Activated CD8-positive, alpha-beta memory T cell treated with anti-CD3 and anti-CD28 coated beads for 24 hours (primary cell): ENCODE measurements around the gene CAMK2G.
"Not testable (repeated sequence)": the region's sequence is repeated elsewhere in the genome, so short reads cannot be mapped to it uniquely, and the experiment has no call there.

Experiments
- DNase-seq: peaks from one replicate; pipeline ENCODE4 v3.0.0-alpha.2; 2020

The CAMK2G gene

GRCh38 chr10:73809061-73809818, 65.1 kb downstream of the CAMK2G start:
- no peak for DNase-seq

- no peak for DNase-seq
These were observed 66.1 kb downstream of the CAMK2G start for GRCh38 chr10:73808021-73808815.

GRCh38 chr10:73807471-73807870, 66.9 kb downstream of the CAMK2G start:
- DNase-seq = no peak

- DNase-seq = no peak
These were observed 68.0 kb downstream of the CAMK2G start for GRCh38 chr10:73806176-73806950.

GRCh38 chr10:73803680-73804286, 70.6 kb downstream of the CAMK2G start:
- no peak for DNase-seq

- DNase-seq = no peak
These were observed 71.9 kb downstream of the CAMK2G start for GRCh38 chr10:73802276-73802991.

GRCh38 chr10:73801253-73801590, 73.1 kb downstream of the CAMK2G start:
- no peak for DNase-seq

- no peak for DNase-seq
These were observed 73.6 kb downstream of the CAMK2G start for GRCh38 chr10:73800560-73801252.

GRCh38 chr10:73799899-73800559, 74.3 kb downstream of the CAMK2G start:
- DNase-seq = no peak

- DNase-seq = no peak
These were observed 75.3 kb downstream of the CAMK2G start for GRCh38 chr10:73798927-73799560.

GRCh38 chr10:73798087-73798486, 76.3 kb downstream of the CAMK2G start:
- no peak for DNase-seq

GRCh38 chr10:73797324-73798025, 76.9 kb downstream of the CAMK2G start:
- no peak for DNase-seq

GRCh38 chr10:73796766-73797165, 77.6 kb downstream of the CAMK2G start:
- DNase-seq = no peak

- not testable (repeated sequence) for DNase-seq
These were observed 78.3 kb downstream of the CAMK2G start for GRCh38 chr10:73796035-73796434.

- DNase-seq = not testable (repeated sequence)
These were observed 78.9 kb downstream of the CAMK2G start for GRCh38 chr10:73795491-73795890.

- no peak for DNase-seq
These were observed 80.9 kb downstream of the CAMK2G start for GRCh38 chr10:73793456-73793855.

GRCh38 chr10:73791871-73792400, 82.4 kb downstream of the CAMK2G start:
- DNase-seq = no peak

GRCh38 chr10:73790886-73791625, 83.3 kb downstream of the CAMK2G start:
- DNase-seq = no peak

GRCh38 chr10:73789659-73790055, 84.7 kb downstream of the CAMK2G start:
- DNase-seq = no peak
